IMR-90 (cell line): ENCODE results near the gene VAMP8. TPM values are rescaled to one million over a fixed set of nuclear protein-coding genes. Genes with fewer than 3 reads are reported as not detected.

ENCODE experiments used
- ATAC-seq: fragments of 200-7000 bp; cut with Tn5 transposase; 2 replicates; pipeline ENCODE4 v1.9.1; 2020; ENCODE audit warnings: low read depth, mild to moderate bottlenecking, moderate library complexity
- BruUV-seq: library from RNA; stranded (reverse); fragments of 400-500 nt; replicated peaks from 2 replicates; lab custom pipeline; 2021; lab: Mats Ljungman, UMichigan
- CTCF ChIA-PET: fragments of 300-600 bp; formaldehyde crosslinking; extraction: SDS; loops from one replicate; lab custom pipeline; 2021; ENCODE audit warnings: antibody characterized with exemption; lab: Yijun Ruan, JAX
- POLR2A ChIA-PET: fragments of 300-600 bp; sonication (Branson Sonifier 250); formaldehyde crosslinking; loops from one replicate; lab custom pipeline; 2022; ENCODE audit warnings: antibody characterized with exemption; ENCODE audit not compliant: unreplicated experiment; lab: Charles Lee
- DNase-seq: peaks from one replicate; pipeline ENCODE4 v3.0.0; 2013
- H2AFZ ChIP-seq: replicated peaks from 2 replicates; pipeline ENCODE3; 2013; ENCODE audit warnings: low read length, mild to moderate bottlenecking; ENCODE audit not compliant: poor library complexity
- H2AK5ac ChIP-seq: 2 replicates; pipeline ENCODE4 v1.6.1; 2013; ENCODE audit warnings: low read depth, low read length, inconsistent platforms
- H2AK9ac ChIP-seq: replicated peaks from 2 replicates; pipeline ENCODE3; 2013; ENCODE audit warnings: mild to moderate bottlenecking, low read depth, low read length, moderate library complexity; ENCODE audit not compliant: poor library complexity
- H2BK120ac ChIP-seq: 2 replicates; pipeline ENCODE4 v1.6.1; 2013; ENCODE audit warnings: low read depth, low read length, inconsistent platforms
- H2BK15ac ChIP-seq: 3 replicates; pipeline ENCODE4 v1.6.1; 2013; ENCODE audit warnings: low read depth, low read length, inconsistent platforms
- H2BK20ac ChIP-seq: 2 replicates; pipeline ENCODE4 v1.6.1; 2013; ENCODE audit warnings: low read depth, mild to moderate bottlenecking, inconsistent platforms, low read length, moderate library complexity
- H2BK5ac ChIP-seq: 2 replicates; pipeline ENCODE4 v1.6.1; 2013; ENCODE audit warnings: mild to moderate bottlenecking, low read depth, low read length, inconsistent platforms; ENCODE audit not compliant: poor library complexity, severe bottlenecking
- H3K14ac ChIP-seq: replicated peaks from 2 replicates; pipeline ENCODE4 v1.6.1; 2013; ENCODE audit warnings: low read depth, low read length, inconsistent platforms
- H3K18ac ChIP-seq: 2 replicates; pipeline ENCODE4 v1.6.1; 2013; ENCODE audit warnings: low read depth, low read length, control low read depth
- H3K23ac ChIP-seq: 2 replicates; pipeline ENCODE4 v1.6.1; 2013; ENCODE audit warnings: low read depth, low read length, inconsistent platforms
- H3K27ac ChIP-seq: 2 replicates; pipeline ENCODE4 v1.5.1; 2013; ENCODE audit warnings: mild to moderate bottlenecking, control low read depth, low read length; ENCODE audit not compliant: insufficient read depth
- H3K27me3 ChIP-seq: 2 replicates; pipeline ENCODE4 v1.6.1; 2013; ENCODE audit warnings: low read length; ENCODE audit not compliant: control insufficient read depth, insufficient read depth
- H3K36me3 ChIP-seq: 2 replicates; pipeline ENCODE4 v1.6.1; 2013; ENCODE audit warnings: low read length, mixed read lengths; ENCODE audit not compliant: control insufficient read depth, insufficient read depth
- H3K4ac ChIP-seq: 2 replicates; pipeline ENCODE4 v1.6.1; 2013; ENCODE audit warnings: low read depth, low read length, inconsistent platforms
- H3K4me1 ChIP-seq: 2 replicates; pipeline ENCODE4 v1.6.1; 2013; ENCODE audit warnings: low read length, mixed read lengths; ENCODE audit not compliant: control insufficient read depth, insufficient read depth
- H3K4me2 ChIP-seq: 2 replicates; pipeline ENCODE4 v1.6.1; 2013; ENCODE audit warnings: low read depth, mild to moderate bottlenecking, control low read depth, low read length, moderate library complexity
- H3K4me3 ChIP-seq: 2 replicates; pipeline ENCODE4 v1.5.1; 2013; ENCODE audit warnings: low read depth, mild to moderate bottlenecking, control low read depth, low read length, moderate library complexity; ENCODE audit not compliant: insufficient read depth
- H3K56ac ChIP-seq: 2 replicates; pipeline ENCODE4 v1.6.1; 2013; ENCODE audit warnings: low read length, inconsistent platforms; ENCODE audit not compliant: insufficient read depth; ENCODE audit errors: extremely low read depth
- H3K79me1 ChIP-seq, 2 experiments: 2 replicates each; pipeline ENCODE4 v1.6.1; 2013; ENCODE audit warnings: low read length in 2 of 2, inconsistent platforms in 1 of 2, low read depth in 1 of 2
- H3K9ac ChIP-seq: 2 replicates; pipeline ENCODE4 v1.6.1; 2013; ENCODE audit warnings: low read depth, low read length, control low read depth
- H3K9me1 ChIP-seq: 2 replicates; pipeline ENCODE4 v1.6.1; 2013; ENCODE audit warnings: low read length, inconsistent platforms; ENCODE audit not compliant: insufficient read depth
- H3K9me3 ChIP-seq: 2 replicates; pipeline ENCODE4 v1.6.1; 2013; ENCODE audit warnings: low read length; ENCODE audit not compliant: control insufficient read depth, insufficient read depth
- H4K20me1 ChIP-seq: 2 replicates; pipeline ENCODE4 v1.6.1; 2013; ENCODE audit warnings: low read length, inconsistent platforms; ENCODE audit not compliant: insufficient read depth
- H4K5ac ChIP-seq: 2 replicates; pipeline ENCODE4 v1.6.1; 2013; ENCODE audit warnings: mild to moderate bottlenecking, low read depth, low read length, control low read depth
- H4K8ac ChIP-seq, 2 experiments: 2 replicates each; pipeline ENCODE4 v1.6.1; 2013; ENCODE audit warnings: low read depth in 2 of 2, low read length in 2 of 2, control low read depth in 1 of 2, inconsistent platforms in 1 of 2
- H4K91ac ChIP-seq: 2 replicates; pipeline ENCODE4 v1.6.1; 2013; ENCODE audit warnings: low read depth, low read length, inconsistent platforms; ENCODE audit not compliant: insufficient read depth
- CHD1 ChIP-seq: IDR thresholded peaks from 2 replicates; pipeline ENCODE4 v1.6.1; 2012; ENCODE audit warnings: low read depth, low read length, improper control_type of control experiment
- MAFK ChIP-seq: IDR thresholded peaks from 2 replicates; pipeline ENCODE4 v1.6.1; 2012; ENCODE audit warnings: low read depth, low read length, improper control_type of control experiment
- MXI1 ChIP-seq: IDR thresholded peaks from 2 replicates; pipeline ENCODE4 v1.6.1; 2012; ENCODE audit warnings: low read depth, mild to moderate bottlenecking, low read length, moderate library complexity, borderline replicate concordance
- NFE2L2 ChIP-seq: fragments of 150-350 bp; IDR thresholded peaks from 2 replicates; pipeline ENCODE4 v1.6.1; 2016; ENCODE audit warnings: low read depth, mild to moderate bottlenecking, low read length
- POLR2A ChIP-seq: IDR thresholded peaks from 2 replicates; pipeline ENCODE4 v1.6.1; 2012; ENCODE audit warnings: mild to moderate bottlenecking, low read depth, low read length
- RAD21 ChIP-seq: IDR thresholded peaks from 2 replicates; pipeline ENCODE4 v1.6.1; 2012; ENCODE audit warnings: low read length, improper control_type of control experiment
- WGBS, 2 experiments: methylation state at CpG; one replicate each; pipeline versions ENCODE4 v1.1.5 to v1.1.7; 2013; ENCODE audit warnings: missing lambda C conversion rate in 2 of 2; ENCODE audit not compliant: insufficient read length in 1 of 2; ENCODE audit errors: extremely low coverage in 2 of 2; 5-methylcytosine and 5-hydroxymethylcytosine counted together
- dilution Hi-C: fragments of 300-500 bp; cut with HindIII; formaldehyde crosslinking; loops from one replicate; pipeline ENCODE4 v1.14.3; 2018; ENCODE audit warnings: low sequenced_read_pairs; ENCODE audit not compliant: unreplicated experiment
- in situ Hi-C: fragments of 300-500 bp; cut with MboI; formaldehyde crosslinking; loops from 3 replicates; pipeline ENCODE4 v1.14.3; 2019; ENCODE audit warnings: low sequenced_read_pairs, inconsistent platforms, mixed read lengths
- intact Hi-C: fragments of 100-400 bp; cut with micrococcal nuclease; formaldehyde crosslinking; loops from 2 replicates; pipeline ENCODE4 v1.10.0; 2022
- polyA plus RNA-seq, 3 experiments: library from polyadenylated mRNA; depleted of rRNA; stranded (reverse); fragments of >200 nt; gene quantifications; 2 replicates each; pipeline ENCODE4 v1.2.3, GENCODE V29; 2012; ENCODE audit warnings: low replicate concordance in 1 of 3
- total RNA-seq: library from RNA; depleted of rRNA; stranded (reverse); fragments of >200 nt; gene quantifications from 2 replicates; pipeline ENCODE4 v1.2.3, GENCODE V29; 2012
- TF ChIP-seq, protein P1 (sequence below): fragments of 150-350 bp; IDR thresholded peaks from 2 replicates; pipeline ENCODE4 v1.6.1; 2017; ENCODE audit warnings: mild to moderate bottlenecking, antibody characterized with exemption, low read length, low read depth

VAMP8 gene
- total and polyA plus RNA-seq, 2 of the 4 experiments (the other 2 are of a cell fraction), result 0.90 to 1.9 TPM

DNA sequence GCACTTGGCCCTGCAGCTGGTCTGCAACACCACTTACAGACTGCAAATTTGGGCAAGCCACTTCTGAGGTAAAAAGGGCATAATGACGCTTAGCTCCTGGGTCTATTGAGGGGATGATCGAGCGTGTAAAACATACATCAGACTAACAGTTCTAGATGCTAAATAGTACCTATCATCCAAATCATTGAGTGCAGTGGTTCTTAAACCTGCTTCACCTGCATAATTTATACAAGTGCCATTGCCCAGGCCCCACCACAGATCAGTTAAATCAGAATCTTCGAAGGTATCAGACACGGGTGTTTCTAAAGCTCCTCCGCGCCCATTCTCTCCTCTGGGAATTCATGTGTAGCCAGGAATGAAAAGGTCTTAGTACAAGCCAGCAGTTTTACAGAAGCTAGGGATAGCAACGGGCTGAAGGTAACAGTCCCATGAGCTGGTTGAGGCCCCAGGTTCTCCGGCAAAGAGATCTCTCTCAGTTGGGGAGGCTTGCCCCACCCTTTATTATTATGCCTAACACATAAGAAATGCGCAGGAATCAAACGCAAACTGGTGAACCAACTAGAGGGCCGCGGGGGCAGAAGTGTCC is 17.4 kb downstream of the VAMP8 start (continued):
- TF ChIP-seq CHD1, result no peak

DNA sequence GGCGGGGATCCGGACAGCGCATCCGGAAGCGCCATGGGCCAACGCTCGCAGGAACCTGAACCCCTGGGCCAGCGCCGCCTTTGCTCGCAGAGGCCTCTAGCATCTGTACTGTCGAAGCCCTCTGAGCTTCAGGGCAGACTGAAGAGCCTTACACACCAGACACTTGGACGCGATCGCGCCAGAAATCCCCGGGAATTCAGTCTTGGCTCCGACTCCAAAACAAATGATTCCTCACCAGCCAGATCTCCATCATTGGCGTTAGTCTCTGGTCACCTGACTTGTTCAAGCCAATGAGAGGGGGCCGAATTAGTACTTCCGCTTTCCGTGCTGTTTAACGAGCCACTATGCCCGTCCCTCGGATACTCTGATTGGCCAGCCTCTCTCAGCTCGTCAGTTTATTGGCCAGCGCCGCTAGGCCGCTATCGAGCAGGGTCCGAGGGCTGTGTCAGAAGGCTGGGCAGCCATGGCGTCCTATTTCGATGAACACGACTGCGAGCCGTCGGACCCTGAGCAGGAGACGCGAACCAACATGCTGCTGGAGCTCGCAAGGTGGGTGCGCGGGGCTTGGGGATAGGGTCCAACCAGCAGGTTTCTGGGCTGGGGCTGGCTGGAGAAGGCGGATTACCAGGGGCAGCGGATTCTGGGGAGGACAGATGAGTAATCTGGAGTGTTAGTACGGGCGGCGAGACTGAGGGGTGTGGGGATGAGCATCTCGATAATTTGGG is 18.1 kb downstream of the VAMP8 start, which contains the start of gene RNF181:
TSS of gene RNF181 (plus strand) at position 445 of the 725 bp plus-strand sequence. CDS start at position 464, 19 bp downstream.
- CTCF ChIA-PET, result no interaction called here

More for the DNA sequence above, 18.1 kb downstream of the VAMP8 start, which contains the start of gene RNF181:
- no peaks in the 10 kb centered on the region for H3K27me3 ChIP-seq
- H3K4me2 ChIP-seq, result peak within 1 kb of the TSS; percentile 89
- H3K4ac ChIP-seq, result peak within 1 kb of the TSS; percentile 84
- peak within 1 kb of the TSS; percentile 95 for H2AFZ ChIP-seq
- H3K9me3 ChIP-seq, result no peaks in the 10 kb centered on the region
- no TSS peak for BruUV-seq
- H4K20me1 ChIP-seq, result peaks cover 18% of the 10 kb centered on the region
- H4K91ac ChIP-seq, result peak within 1 kb of the TSS; percentile 62
- 0% methylated on average over 43 of the region's 47 CpGs; no CpG with 5 or more reads in 1 of the 2 experiments for WGBS, 2 experiments
- peak within 1 kb of the TSS; percentile 75 for H3K4me3 ChIP-seq
- peak within 1 kb of the TSS; percentile 59 for H4K5ac ChIP-seq
- TF ChIP-seq, protein P1, sequence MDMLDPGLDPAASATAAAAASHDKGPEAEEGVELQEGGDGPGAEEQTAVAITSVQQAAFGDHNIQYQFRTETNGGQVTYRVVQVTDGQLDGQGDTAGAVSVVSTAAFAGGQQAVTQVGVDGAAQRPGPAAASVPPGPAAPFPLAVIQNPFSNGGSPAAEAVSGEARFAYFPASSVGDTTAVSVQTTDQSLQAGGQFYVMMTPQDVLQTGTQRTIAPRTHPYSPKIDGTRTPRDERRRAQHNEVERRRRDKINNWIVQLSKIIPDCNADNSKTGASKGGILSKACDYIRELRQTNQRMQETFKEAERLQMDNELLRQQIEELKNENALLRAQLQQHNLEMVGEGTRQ, result peak; percentile 91
- TF ChIP-seq MAFK, result no peak
- no peak for TF ChIP-seq NFE2L2
- TF ChIP-seq RAD21, result no peak
- TF ChIP-seq MXI1, result peak; percentile 37; the same call in 1 of the 2 replicates
- TF ChIP-seq CHD1, result no peak
- TF ChIP-seq POLR2A, result peak; percentile 88
- peak; percentile 99 for DNase-seq
- intact Hi-C loops (no loop called here), in situ Hi-C loops (no loop called here), dilution Hi-C loops (no loop called here)
- peak within 1 kb of the TSS; percentile 87 for H2BK5ac ChIP-seq
- H2BK20ac ChIP-seq, result no peak within 1 kb of the TSS
- peak within 1 kb of the TSS; percentile 42; the same call in 1 of the 2 replicates for H3K18ac ChIP-seq
- peak within 1 kb of the TSS; percentile 69 for H3K23ac ChIP-seq
- H3K14ac ChIP-seq, result peak within 1 kb of the TSS; percentile 78
- POLR2A ChIA-PET, result interaction anchor here (0.5 to 2.5 kb wide), 4 partner anchors 8 to 189 kb away, joined by 6 to 14 read pairs (median 8); no protein-coding TSS in a partner anchor
- peak within 1 kb of the TSS; percentile 85 for H3K27ac ChIP-seq
- H3K56ac ChIP-seq, result peak within 1 kb of the TSS; percentile 64
- peaks cover 24% of the 10 kb centered on the region for H3K9me1 ChIP-seq
- H2BK120ac ChIP-seq, result peak within 1 kb of the TSS; percentile 17; the same call in 1 of the 2 replicates
- peak; percentile 97 for ATAC-seq
- peaks cover 26% of the 10 kb centered on the region for H3K36me3 ChIP-seq
- peak within 1 kb of the TSS; percentile 90 for H3K9ac ChIP-seq
- H2AK9ac ChIP-seq, result peak within 1 kb of the TSS; percentile 98
- H2AK5ac ChIP-seq, result peak within 1 kb of the TSS; percentile 83
- H4K8ac ChIP-seq, result peak within 1 kb of the TSS; percentile 42 to 90
- H3K4me1 ChIP-seq, result peaks cover 19% of the 10 kb centered on the region
- no peak within 1 kb of the TSS; the same call in 2 of the 3 replicates for H2BK15ac ChIP-seq
- H3K79me1 ChIP-seq, result peaks cover 36 to 67% of the 10 kb centered on the region in 2 experiments
